GM18861 (cell line): ENCODE measurements around the gene MRGPRF.
"Not testable (repeated sequence)": the region's sequence is repeated elsewhere in the genome, so short reads cannot be mapped to it uniquely, and the experiment has no call there.

ENCODE experiments used
- ATAC-seq: cut with Tn5 transposase; IDR thresholded peaks from one replicate; pipeline ENCODE4 v1.9.1; 2021; ENCODE audit not compliant: unreplicated experiment

MRGPRF gene

DNA sequence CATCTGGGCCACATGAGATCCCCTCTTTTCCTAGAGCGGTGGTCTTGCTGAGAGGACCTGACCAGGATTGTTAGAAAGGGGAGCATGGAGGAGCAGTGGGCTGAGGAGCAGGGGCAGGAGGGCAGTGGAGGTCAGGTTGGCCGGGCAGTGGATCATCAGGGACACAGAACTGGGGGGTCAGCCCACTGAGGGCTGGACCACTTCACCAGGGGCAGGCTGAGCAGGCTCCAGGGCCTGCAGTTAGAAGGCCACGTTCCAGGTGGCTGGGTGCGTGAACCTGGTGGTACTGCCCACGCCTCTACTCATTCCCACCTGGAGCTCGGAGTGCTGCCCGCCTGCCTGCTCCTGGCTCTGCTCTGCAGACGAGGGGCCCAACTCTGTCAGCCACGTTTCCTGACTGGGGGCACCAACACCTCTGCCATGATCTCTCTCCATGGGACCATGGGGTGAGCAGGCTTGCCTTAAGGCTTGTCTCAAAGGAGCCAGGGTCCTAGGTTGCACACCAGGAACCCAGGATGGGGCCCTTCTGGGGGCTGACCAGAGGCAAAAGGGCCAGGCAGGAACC lies 9.7 kb downstream of the MRGPRF start:
- ATAC-seq, result no peak

DNA sequence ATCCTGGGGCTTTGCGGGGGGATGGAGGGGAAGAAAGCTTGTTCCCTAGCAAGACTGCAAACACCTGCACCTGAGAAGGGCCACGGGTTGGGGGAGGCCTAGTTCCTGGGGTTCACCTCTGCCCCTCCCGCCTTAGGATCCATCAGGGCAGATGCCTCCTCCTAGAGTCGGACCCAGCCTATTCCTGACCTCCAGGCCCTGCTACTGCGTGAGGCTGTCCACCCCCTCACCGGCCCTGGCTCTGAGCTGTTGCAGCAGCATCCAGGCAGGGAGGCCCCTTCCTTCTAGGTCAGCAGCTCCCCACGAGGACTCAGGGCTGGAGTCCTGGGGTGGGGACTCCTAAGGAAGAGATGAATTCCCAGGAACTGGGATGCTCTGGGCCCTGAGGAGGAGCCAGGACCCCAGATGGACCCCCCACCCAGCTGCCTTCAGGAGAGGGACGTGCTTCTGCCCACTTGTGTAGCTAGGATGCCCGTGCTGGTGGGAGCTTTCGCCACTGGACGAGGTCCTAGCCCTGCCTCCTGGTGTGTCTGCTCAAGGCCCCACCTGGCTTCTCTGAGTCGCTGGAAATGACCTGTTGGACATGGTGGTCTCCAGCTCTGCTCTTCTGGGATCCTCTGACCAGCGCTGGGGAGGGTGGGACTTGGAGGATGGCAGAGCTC lies 10.3 kb downstream of the MRGPRF start:
- no peak for ATAC-seq

DNA sequence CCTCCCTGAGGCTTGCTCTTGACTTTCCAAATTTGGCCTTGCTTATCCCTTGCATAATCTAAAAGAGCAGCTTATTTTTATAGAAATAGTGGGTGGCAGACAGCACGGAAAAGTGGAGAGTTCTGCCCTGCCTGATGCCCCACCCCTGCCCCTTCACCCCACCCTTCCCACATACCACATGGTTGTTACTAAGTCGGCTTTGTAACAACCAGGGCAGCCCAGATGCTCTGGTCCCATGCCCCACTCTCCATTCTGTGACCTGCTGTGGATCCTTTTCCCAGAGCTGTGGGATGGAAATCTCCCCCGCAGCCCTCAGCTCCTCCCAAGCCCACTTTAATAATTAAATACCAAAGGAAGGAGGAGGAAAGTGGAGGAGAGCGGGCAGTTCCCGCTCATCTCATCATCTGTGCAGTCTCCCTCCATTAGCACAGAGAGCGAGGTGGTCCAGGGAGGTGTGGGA lies 10.9 kb downstream of the MRGPRF start:
- ATAC-seq, result no peak

DNA sequence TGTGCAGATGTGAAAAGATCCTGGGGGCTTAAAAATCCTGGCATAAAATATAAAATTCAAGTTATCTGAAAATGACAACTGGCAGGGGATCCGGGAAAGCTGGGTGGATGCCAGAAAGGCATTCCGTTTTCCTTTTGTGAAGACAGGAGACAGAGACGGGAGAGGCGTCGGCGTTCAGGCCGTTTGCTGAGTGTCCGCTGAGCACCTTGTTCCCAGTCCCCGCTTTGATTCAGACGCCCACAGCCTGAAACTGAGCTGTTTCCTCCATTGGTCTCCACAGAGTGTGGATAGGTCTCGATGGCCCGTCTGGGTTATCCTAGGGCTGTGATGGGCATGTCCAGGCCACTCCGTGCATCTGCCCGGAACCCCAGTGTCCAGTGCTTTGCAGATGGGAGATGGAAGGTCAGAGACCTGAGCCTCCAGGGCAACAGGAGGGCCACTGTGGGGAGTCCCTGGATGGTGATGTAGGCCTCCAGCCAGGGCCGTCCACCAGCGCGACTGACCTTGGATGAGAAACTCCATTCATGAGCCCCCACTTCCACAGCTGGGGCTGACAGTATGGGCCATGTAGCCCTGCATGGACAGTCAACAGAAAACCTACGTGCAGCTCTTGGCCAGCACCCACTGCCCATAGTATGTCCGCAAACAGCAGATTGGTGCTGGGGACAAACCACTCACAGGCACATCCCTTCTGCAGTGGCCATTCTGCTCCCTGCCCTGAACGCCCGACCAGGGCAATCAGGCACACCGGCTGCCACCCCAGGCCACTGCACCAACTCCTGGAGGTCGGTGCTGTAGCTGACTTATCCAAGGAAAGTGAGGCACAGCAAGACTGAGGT lies 11.6 kb downstream of the MRGPRF start:
- ATAC-seq, result no peak

DNA sequence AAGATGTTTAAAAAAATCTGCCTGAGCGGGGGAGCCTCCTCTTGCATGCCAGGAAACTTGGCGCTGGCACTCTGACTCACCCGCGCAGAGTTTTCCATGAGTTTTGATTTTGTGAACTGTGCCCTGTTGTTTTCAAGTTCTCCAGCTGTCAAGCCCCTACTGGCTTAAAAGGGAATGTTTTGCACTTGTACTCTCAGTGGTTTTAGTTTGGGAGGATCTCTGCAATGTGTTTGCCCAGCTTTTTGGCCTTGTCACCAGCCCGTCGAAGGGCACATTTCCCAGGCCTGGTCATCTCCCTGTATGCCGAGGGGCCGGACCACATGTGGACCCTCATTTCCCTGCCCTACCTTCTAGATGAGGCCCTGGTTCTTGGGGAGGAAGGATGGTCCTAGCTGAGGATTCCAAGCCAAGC lies 12.2 kb downstream of the MRGPRF start:
- ATAC-seq, result no peak

DNA sequence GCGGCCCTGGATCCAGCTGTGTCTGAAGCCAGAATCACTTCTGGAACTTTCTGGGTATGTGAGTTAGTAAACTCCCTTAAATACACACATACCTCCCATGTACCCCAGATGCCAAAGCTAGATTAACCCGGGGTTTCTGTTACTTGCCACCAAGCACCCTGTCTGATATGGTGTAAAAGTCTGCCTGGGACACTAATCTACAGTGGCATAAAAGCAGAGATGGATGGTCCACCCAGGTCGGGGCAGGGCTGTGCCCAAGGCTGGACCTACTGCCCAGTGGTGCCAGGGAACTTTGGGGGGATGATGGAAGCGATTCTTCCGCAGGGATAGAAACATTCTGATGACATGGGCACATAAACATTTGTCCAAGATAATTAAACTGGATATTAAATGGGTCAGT lies 12.7 kb downstream of the MRGPRF start:
- ATAC-seq, result no peak

DNA sequence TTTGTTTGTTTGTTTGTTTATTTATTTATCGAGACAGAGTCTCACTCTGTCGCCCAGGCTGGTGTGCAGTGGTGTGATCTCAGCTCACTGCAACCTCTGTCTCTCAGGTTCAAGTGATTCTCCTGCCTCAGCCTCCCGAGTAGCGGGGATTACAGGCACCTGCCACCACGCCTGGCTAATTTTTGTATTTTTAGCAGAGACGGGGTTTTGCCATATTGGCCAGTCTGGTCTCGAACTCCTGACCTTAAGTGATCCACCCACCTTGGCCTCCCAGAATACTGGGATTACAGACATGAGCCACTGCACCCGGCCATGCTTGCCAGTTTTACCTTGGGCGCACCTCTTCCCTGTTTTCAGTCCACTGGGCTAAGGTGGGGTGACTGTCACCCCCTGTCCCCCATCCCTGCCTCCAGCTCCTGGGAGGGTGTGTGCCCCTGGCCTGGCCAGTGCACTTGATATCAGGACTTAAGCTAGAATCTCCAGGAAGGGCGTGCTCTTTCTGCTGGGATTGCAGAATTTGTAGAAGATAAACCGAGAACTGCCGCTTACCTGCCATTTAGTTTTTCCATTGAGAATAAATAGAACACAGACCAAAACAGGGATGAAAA lies 13.2 kb downstream of the MRGPRF start:
- ATAC-seq, result not testable (repeated sequence)

DNA sequence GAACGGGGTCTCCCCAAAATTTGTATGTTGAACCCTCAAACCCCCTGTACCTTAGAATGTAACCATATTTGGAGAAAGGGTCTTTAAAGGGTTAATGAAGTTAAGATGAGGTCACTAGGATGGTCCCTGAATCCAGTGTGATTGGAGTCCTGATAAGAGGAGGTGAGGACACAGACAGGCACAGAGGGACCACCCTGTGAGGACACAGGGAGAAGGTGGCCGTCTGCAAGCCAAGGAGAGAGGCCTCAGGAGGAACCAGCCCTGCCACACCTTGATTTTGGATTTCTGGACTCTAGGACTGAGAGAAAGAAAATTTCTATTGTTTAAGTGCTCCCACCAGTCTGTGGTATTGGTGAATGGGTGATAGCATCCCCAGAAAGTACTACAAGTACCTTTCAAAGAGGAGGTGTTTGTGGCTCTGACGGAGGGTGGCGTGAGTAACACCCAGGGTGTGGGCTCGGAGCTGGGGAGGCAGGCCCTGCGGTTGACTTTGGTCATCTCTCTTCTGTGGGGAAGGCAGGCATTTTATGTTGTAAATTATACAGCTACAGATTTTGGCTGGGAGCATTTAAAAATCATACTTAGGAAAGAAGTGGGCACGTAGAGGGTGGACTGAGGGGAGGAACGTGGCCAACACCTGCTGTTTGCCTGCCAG lies 13.8 kb downstream of the MRGPRF start:
- no peak for ATAC-seq

DNA sequence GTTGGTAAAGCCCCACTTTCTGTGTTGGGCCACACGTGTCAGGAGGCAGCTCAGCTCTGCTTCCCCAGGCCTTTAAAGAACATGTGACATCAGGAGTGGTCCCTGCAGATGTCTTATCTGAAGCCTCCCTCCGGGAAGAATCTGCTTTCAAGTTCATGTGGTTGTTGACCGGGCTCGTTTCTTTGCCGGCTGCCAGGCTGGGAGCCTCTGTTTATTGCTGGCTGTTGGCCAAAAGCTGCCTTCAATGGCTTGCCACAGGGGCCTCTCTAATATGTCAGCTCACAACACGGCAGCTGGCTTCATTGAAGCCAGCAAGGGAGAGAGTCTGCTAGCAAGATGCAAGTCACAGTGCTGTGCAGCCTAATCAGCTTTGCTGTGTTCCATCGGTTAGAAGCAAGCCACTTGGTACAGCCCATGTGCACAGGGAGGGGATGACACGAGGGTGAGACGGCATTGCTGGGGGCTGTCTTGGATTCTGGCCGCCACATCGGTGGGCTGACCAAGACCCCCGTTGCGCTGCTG lies 14.6 kb downstream of the MRGPRF start:
- ATAC-seq, result no peak

DNA sequence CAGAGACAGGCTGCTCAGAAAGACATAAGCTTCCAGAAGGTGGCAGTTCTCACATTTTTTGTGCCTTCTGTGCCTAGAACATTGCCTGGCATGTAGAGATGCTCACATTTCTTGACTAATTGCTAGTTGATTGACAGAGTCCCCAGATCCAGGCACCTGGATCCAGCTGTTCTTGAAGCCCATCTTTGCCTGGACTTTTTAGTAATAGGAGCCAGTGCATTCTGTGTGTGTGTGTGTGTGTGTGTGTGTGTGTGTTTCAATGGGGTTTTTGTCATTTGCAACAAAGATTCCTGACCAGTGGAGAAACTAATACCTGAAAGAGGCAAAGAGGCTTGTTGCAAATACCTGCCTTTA lies 15.1 kb downstream of the MRGPRF start:
- no peak for ATAC-seq

DNA sequence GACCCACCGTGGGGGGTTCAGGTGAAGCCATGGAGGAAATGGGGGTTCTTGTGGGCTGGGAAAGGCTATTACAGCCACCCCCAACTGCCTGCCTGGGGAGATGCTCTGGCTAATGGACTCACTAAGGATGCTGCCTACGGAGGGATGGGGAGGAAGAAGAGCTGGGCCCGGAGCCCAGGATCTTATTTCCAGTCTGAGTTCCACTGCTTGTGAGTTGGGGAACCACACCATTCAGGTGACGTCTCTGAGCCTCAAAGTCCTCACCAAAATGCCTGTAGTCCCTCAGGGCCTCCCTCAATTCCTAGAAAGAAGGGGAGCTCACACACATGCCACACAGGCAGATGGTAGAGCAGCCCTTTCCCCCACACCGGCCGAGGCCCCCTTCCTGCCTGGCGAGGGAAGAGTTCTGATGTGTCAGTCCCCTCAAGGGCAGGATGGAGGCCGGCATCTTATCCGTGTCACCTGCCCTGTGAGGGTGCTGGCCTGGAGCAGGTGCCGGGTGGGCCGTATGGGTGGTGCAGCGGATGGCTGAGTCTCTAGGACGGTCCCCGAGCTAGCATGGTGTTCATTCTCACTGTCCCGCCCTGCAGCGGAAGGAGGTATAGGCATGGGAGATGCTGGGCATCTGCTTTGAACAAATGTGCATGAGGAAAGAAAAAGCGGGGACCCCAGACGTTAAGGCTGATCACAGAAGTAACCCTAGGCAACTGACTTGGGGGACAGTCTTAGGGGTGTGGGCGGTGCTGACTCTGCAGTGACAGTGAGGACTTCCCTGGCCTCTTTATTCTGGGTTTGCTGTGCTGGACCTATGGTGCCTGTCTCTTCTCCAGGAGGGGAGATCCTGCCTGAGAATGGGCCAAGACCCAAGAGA lies 15.7 kb downstream of the MRGPRF start:
- ATAC-seq, result no peak

DNA sequence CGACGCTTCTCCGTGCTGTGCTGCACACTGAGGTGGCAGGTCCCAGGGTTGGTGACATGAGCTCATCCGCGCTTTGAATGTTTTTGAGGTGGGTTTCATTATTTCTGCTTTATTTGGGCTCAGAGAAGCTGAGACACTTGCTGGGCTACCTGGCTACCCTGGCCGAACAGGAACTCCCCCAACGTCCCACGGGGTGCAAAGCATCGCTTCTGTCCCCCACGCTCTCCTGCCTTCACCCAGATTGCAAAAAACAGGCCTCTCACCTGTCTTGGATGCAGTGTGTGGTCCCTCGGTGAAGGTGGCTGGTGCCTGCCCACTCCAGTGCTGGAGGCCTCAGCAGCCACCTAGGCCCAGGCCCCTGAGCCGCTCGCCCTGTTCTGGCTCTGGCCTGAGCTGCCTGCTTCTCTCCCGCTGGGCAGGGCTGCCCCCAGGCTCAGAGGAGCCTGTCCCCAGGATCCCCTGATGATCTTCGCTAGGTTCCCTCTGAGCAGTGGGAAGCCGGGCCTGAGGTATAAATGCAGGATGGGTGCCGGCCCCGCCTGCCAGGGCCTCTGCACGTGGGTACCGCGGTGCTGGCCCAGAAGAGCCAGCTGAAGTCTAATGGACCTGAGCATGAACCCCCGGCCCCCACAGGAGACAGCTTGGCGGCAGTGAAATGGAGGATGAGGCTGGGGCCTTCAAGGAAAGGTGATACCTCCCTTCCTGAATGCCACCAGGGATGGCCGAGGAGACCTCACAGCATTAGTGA lies 16.5 kb downstream of the MRGPRF start:
- ATAC-seq, result no peak

DNA sequence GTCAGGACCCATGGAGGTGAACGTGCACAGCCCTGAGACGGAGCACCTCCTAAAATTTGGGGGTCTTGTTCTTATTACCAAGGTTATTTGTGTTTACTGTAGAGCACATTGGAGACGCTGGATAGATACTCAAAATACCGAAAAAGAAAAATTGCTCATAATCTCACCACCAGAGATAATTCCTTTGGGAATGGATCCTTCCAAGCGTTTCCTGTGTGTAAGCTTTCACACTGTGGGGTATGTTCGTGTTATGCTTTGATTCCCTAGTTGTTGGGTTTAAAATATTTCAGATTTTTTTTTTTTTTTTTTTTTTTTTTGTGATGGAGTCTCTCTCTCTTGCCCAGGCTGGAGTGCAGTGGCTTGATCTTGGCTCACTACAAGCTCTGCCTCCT lies 18.2 kb downstream of the MRGPRF start:
- ATAC-seq, result no peak

DNA sequence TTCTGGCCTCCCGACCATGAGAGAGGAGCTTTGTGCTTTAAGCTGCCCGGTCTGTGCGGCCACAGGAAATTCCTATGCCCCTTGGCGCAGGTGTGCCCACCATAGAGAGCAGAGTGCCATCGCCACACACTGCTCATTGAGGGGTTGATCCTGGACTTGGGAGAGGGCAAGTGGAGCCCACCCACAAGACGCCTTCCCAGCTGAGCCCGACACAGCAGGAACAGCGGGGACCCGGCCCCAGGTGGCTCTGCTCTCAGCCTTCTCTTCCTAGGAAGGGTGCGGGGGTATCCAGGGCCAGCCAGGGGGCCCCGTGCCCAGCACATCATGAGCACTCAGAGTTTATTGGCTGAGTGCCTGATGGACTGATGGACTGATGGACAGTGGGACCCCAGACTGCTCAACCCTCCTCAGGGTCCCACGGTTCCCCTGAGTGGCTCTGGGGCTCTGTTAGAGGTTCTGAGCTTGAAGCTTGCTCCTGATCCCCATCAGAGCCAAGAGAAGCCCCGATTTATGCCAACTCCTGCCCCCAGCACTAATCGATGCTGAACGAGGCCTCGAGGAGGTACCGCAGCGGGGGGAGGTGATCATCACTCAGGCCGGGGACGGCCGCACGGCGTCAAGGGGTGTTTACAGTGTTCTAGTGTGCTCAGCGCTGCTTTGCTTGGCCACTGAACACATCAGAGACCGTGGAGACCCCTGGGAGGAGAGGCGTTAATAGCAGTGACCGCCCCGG lies 18.7 kb downstream of the MRGPRF start:
- ATAC-seq, result no peak

DNA sequence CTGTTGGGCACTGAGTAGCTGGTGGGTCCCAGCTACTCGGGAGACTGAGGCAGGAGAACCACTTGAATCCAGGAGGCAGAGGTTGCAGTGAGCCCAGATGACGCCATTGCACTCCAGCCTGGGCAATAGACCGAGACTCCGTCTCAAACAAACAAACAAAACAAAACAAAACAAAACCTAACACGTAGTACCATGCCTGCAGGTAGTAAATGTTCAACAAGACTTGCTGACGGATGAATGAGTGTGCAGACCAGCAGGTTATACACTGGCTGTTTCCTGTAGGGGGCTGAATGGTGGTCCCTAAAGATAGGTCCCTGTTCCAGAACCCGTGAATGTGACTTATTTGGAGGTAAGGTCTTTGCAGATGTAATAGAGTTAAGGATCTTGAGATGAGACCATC lies 19.5 kb downstream of the MRGPRF start:
- ATAC-seq, result no peak

DNA sequence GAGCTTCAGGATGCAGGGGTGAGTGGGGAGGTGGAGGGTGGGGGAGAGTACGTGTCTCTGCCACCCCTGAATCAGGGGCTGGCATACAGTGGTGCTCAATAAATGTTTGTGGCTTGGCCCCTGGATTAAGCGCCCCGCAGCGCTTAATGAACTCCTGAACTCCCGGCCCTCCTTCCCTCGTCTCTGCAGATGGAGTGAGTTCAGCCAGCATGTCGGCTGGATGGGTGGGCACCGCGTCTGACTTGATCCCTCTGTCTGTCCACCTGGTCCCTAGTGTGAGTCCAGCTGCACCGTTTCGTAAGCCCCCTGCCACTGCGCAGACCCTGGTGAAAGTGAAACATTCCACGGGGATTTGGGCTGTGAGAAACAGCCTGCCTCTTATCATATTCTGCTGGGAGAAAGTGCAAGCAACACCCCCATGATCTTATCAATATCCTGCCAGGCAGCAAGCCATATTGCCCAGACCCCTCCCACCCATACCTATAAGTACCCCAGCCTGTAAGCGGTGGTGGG lies 20.2 kb downstream of the MRGPRF start:
- no peak for ATAC-seq

DNA sequence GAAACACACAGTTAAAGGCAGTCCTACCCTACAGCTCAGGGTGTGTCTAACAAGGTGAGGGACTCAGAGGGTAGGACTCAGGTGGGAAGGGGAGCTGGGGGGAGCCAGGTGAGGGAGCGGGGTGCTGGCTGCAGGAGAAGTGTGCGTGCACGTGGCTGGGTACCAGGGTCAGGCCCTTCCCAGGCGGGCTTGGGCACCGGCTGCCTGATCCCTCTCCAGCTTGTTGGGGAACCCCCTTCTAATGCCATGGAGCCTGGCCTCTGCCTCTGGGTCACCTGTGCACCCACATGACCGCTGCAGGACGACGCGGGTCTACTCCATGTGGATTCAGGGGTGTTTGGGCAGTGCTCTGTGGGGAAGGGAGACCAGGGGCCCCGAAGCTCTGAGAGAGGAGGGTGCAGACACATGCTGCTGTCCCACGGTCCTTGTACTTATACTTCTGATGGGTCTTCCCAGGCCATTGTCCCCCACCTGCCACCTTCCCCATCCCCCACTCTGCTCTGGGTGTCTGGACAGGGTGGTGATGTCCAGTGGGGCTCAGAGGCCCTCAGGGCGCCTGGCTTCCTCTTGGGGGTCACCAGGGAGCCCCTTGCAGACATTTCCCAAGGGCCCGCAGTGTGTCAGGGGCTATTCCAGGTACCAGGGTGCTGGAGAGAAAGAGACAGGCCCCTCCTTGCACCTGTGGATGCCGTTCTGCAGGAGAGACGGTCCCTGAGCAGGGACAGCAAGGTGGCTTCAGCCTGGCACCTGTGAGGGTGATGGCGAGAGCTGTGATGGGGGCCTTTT lies 21.9 kb downstream of the MRGPRF start:
- no peak for ATAC-seq
